ENCODE results near the gene USP4.
"Not testable (repeated sequence)": the region's sequence is repeated elsewhere in the genome, so short reads cannot be mapped to it uniquely, and the experiment has no call there.

USP4 gene

GRCh38 chr3:49333916-49334633 lies 5.8 kb downstream of the USP4 start:
- H3K4me3 ChIP-seq (ENCODE audit: low read depth, low read length), result no peak overlapping the region
- no peak for DNase-seq (ENCODE audit: low read depth)
- TF ChIP-seq, protein P1, sequence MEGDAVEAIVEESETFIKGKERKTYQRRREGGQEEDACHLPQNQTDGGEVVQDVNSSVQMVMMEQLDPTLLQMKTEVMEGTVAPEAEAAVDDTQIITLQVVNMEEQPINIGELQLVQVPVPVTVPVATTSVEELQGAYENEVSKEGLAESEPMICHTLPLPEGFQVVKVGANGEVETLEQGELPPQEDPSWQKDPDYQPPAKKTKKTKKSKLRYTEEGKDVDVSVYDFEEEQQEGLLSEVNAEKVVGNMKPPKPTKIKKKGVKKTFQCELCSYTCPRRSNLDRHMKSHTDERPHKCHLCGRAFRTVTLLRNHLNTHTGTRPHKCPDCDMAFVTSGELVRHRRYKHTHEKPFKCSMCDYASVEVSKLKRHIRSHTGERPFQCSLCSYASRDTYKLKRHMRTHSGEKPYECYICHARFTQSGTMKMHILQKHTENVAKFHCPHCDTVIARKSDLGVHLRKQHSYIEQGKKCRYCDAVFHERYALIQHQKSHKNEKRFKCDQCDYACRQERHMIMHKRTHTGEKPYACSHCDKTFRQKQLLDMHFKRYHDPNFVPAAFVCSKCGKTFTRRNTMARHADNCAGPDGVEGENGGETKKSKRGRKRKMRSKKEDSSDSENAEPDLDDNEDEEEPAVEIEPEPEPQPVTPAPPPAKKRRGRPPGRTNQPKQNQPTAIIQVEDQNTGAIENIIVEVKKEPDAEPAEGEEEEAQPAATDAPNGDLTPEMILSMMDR (IDR thresholded peaks at IDR 0.05; ENCODE audit: insufficient read depth, low read depth, low read length, missing control alignments), result no peak

DNA sequence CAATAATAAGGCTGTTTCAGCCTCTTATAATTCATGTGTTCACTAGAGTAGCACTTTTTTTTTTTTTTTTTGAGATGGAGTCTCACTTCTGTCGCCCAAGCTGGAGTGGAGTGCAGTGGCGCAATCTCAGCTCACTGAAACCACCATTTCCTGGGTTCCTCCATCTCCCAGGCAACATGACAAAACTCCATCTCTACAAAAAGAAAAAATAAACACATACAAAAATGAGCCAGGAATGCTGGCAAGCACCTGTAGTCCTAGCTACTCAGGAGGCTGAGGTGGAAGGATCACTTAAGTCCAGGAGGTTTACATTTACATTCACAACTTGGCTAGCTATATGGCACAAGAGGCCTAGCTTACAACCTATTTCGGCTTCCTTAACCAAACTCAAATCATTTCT lies 6.8 kb downstream of the USP4 start:
- no peak for DNase-seq (ENCODE audit: low read depth)
- no peak overlapping the region for H3K4me3 ChIP-seq (ENCODE audit: low read depth, low read length)
- TF ChIP-seq, protein P1 (IDR thresholded peaks at IDR 0.05; ENCODE audit: insufficient read depth, low read depth, low read length, missing control alignments), result no peak

- TF ChIP-seq, protein P1 (IDR thresholded peaks at IDR 0.05; ENCODE audit: insufficient read depth, low read depth, low read length, missing control alignments), result no peak
- no peak for DNase-seq (ENCODE audit: low read depth)
- no peak overlapping the region for H3K4me3 ChIP-seq (ENCODE audit: low read depth, low read length)
These were observed 10.7 kb downstream of the USP4 start for GRCh38 chr3:49329186-49329585.

DNA sequence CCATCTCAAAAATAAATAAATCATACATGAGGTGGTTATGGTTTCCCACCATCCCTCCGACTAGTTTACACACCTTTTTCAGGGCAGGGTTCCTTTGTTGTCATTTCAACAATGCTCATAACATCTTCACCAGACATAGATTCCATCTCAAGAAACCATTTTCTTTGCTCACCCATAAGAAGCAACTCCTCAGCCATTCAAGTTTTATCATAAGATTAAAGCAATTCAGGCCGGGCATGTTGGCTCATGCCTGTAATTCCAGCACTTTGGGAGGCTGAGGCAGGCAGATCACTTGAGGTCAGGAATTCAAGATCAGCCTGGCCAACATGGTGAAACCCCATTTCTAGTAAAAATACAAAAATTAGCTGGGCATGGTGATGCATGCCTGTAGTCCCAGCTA lies 11.5 kb downstream of the USP4 start:
- DNase-seq (ENCODE audit: low read depth); H3K4me3 ChIP-seq (ENCODE audit: low read depth, low read length): not testable (repeated sequence)

DNA sequence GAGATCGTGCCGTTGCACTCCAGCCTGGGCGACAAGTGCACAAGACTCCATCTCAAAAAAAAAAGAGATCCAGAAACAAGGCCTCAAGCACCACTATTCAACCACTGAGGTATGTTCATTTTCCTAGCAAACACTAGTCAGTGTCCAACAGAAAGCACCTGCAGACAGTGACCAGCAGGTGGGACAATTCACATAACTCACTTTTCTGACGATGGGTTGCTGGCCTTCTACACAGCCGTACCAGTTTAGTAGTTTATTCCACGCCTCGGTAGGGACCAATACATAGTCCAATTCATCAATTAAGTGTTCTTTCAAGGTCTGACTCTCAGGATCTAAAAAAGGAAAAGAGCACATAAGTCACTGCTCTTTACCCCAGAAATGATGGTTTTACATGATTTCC lies 12.4 kb downstream of the USP4 start:
- no peak for DNase-seq (ENCODE audit: low read depth)
- TF ChIP-seq, protein P1 (IDR thresholded peaks at IDR 0.05; ENCODE audit: insufficient read depth, low read depth, low read length, missing control alignments), result peak; percentile 23

DNA sequence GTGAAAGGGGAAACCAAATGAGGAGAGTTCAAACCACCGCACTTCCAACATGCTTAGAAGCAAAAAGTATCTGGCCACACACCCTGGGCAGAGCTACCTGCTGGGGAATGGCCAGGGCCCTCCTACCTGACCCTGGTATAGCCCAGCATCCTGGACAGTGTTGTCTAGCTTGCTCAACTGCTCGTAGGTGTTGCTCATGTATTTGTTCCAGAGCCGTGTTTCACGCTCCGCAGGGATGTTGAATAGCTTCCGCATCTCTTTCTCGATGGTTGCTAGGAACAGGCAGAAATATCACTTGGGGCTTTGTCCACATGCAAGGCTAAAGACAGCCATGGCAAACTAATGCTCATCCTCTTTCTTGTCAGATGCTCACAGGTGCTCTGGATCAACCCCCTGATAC lies 15.1 kb downstream of the USP4 start:
- no peak for DNase-seq (ENCODE audit: low read depth)
- no peak overlapping the region for H3K4me3 ChIP-seq (ENCODE audit: low read depth, low read length)
- TF ChIP-seq, protein P1 (IDR thresholded peaks at IDR 0.05; ENCODE audit: insufficient read depth, low read depth, low read length, missing control alignments), result no peak

More for the DNA sequence above, 12.4 kb downstream of the USP4 start:
- no peak overlapping the region for H3K4me3 ChIP-seq (ENCODE audit: low read depth, low read length)

DNA sequence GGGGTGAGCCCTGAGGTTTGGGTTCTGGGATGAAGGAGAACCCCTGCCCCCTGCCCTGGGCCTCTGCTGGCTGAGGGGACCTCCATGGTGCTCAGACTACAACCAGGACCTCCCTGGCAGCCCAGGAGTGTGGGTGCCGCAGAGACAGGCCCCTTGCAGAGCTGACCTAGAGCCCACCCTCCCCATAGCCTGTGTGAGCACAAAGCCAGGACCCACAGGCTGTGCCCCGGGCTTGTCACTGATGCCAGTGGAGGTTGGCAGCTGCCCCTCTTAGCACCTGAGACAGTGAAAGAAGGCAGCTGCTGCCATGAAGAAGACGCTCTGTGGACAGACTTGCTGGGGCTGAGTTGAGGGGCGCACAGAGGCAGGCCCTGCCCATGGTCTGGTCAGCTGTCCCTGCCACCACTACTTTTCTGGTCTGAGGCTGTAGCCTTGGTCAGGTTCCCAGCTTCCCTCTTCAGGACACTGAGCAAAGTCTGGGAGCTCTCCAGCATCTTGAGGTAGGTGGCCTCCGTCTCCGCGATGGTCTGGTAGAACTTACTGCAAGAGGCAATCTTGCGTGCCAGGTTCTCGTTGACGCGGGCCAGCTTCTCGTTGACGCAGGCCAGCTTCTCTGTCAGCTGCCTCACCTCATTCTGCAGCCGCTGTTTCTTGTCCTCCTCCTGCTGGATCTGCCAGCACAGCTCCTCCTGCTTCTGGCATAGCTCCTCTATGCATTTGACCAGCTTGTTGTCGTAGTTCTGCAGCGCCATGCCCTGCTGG lies 23.0 kb downstream of the USP4 start:
- no peak for DNase-seq (ENCODE audit: low read depth)
- TF ChIP-seq, protein P1 (IDR thresholded peaks at IDR 0.05; ENCODE audit: insufficient read depth, low read depth, low read length, missing control alignments), result no peak
- H3K4me3 ChIP-seq (ENCODE audit: low read depth, low read length), result no peak overlapping the region

All from GM12865 (cell line).